Activated naive CD4-positive, alpha-beta T cell treated with Interleukin-2 at 50 U/mL for 16 hours (primary cell): Measurements from ENCODE around the gene MAGEL2.

Source experiments
- DNase-seq: peaks from one replicate; pipeline ENCODE4 v3.0.0-alpha.2; 2020

The MAGEL2 gene

DNA sequence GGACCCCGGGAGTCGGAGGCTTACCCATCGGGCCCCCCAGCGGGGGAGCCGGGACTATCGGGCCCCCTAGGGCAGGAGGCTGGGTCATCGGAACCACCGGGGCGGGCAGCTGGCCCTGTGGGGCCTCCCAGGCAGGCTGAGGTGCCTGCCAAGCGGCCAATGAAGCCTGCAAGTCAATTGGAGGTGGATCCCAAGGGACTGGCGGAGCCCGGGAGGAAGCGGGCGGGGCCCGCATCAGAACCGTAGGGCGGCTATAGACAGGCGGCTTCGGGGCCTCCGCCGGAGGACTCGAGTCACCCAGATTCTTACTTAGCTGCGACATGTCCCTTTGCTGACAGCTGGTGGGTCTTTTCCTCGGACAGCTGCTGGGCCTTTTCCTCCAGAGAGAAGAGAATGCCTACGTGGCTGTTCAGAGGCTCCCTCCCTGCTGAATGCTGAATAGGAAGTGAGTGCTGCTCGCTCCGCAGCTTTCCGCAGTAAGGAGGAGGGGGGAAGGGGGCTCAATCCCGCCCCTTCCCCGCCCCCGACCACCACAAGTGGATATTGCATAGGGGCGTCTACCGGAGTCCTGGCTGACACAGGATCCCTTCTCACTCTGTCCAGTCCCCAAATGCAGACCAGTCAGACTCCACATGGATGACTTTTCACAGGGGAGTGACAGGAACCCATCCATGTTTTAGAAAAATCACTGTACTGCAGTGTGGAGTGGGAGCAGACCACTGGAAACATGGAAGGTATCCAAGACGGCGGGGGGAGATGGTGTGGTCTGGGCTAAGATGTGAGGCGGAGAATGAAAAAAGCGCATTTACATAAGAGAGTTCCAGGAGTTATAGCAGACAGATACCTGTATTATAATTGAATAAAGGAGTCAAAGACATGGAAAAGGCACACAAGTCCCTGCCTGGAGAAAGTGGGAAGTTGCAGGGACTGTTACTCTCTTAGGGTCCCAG is at the start of gene MAGEL2:
Gene MAGEL2, minus strand, starts transcription at position 447 of the 950 bp plus-strand sequence. Its CDS starts 125 bp downstream, at position 322.
- no peak for DNase-seq

DNA sequence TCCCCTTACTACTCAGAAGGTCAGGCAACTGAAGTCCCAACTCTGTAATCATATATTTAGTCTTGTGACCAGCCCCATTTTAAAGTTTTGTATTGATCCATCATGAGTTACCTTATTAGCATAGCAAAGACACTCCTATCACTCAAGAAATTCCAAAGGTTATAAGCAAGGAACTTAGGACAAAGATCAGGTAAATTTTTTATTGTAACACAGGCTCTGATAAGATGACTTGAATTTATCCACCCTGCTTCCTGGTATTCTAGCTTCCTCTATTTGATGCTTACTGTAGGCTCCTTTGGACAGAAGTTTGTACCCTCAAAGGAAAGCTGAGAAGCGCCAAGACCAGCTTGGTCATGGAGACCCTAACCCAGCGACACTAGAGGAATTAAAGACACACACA is 47.6 kb upstream of the MAGEL2 start:
- no peak for DNase-seq

DNA sequence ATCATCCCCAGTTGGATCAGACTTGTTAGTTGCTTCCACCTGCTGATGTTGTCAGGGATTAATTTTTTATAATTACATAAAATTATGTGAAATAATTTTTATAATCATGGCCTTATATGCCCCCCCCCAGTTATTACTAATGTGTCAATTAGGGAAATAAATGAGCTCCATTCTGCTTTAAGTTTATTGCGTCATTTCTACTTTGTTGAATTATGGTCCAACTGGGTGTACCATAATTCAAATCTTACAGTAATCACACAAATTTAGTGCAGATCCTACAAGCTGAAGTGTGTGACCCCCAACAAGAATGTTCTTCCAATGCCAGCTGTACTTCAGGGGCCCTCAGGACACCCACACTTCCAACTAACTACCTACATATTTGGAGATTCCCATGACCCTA is 46.9 kb upstream of the MAGEL2 start:
- no peak for DNase-seq

DNA sequence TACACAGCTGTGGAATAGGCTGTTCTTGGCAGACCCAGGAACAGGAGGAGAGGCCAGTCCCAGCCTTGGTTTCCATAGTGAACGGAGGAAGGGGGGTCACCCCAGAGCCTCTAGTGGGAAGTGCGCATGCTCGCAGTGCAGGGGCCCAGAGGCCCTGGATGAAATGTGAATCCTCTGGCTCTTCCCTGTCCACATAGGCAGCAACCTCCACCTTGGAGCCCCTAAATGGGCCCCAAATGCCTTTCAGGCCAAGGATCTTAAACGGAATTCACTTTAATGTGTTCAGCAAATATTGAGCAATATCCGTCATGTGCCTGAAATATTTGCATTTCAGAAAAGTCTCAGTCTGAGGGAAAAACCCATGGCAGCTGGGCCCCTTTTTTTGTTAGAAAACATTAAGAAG is 42.8 kb upstream of the MAGEL2 start:
- DNase-seq, result no peak

DNA sequence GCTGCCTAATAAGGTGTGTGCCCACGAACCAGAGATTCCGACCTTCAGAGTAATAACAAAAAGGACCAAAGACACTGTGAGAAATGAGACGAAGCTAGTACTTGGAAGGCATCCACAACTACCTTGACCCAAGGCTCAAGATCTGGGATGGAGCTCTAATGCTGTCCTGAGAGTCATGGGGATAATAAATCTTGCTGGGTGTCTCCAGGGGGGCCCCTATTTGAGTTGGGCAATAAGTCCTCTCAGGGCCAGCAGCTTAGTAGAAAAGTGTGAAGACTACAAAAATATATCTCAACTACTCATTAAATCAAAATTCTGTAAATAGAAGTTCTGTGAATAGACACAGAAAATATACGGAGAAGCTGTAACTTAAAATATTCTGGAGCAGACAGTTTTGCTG is 42.3 kb upstream of the MAGEL2 start:
- DNase-seq, result no peak

DNA sequence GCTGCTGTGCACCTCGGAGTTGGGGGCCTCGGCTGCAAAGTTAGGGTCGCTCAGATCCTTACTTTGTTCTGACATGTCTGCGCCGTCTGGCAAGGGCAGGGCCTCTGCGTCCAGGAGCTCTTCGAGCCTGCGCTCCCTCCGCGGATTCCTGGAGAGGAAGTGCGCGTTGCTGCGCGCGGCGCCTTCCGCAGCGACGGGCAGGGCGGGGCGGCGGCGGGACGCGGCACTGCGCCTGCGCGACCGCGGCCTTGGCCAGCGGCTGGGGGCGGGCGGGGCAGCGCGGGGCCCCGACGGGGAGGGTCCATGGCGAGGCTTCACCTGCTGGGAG is 39.4 kb upstream of the MAGEL2 start, which contains the start of gene NDN:
Gene NDN, minus strand, starts transcription at position 163 of the 328 bp plus-strand sequence. Its CDS starts 88 bp downstream, at position 75.
- no peak for DNase-seq

DNA sequence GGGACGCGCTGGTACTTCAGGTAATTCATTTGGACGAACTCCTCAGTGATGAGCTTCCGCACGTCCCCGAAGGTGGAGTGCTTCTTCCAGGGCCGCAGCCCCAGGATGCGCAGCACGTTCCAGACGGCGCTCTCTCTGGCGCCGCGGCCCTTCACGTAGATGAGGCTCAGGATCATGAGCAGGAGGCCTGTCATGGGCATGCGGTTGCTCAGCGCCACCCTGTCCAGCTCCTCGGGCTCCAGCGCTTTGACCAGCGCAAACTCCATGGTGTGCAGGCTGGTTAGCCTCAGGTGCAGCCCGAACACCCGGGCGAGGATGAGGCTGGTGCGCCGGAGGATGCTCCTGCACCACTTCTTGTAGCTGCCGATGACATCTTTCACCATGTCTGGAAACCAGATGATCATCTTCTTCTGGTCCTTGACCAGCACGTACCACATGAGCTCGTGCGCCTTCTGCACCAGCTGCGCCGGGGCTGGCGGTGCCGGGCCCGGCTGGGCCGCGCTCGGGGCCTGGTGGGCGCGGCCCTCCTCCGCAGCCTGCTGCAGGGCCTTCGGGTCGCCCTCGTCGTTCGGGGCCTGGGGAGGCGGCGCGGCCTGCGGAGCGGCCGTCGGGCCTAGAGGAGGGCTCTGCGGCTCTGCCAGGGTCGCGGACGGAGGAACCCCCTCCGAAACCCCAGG is 38.9 kb upstream of the MAGEL2 start:
- no peak for DNase-seq

DNA sequence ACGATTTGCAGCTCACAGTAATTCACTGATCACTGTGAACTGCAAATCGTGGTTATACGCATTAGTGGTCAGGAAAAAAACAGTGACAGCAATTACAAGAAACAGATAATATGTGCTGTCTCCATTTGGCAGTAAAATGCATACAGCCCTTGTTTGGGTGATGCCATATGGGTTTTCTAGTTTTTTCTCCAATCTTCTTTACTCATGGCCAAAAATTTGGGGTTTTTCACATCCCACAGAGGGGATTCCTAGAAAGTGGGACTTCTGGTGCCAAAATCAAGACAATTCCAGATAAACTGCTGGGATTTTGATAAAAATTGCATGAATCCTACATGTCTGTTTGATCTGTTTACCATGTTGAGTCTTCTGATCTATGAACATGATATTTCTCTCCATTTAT is 23.8 kb upstream of the MAGEL2 start:
- no peak for DNase-seq

DNA sequence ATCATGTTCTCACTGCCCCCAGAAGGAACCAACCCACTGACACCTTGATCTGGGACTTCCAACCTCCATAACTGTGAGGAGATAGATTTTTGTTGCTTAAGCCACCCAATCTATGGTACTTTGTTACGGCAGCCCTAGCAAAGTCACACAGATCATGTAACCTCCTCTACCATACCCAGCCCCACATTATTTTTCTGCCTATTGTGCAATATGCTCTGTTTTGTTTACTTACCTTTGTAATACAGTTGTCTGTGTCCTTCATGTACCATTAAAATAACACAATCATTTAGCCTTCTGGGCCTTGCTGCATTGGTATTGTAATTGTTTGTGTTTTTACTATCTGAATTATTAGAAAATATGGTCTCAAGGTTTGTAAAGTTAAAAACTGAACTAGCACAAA is 23.3 kb upstream of the MAGEL2 start:
- DNase-seq, result no peak

DNA sequence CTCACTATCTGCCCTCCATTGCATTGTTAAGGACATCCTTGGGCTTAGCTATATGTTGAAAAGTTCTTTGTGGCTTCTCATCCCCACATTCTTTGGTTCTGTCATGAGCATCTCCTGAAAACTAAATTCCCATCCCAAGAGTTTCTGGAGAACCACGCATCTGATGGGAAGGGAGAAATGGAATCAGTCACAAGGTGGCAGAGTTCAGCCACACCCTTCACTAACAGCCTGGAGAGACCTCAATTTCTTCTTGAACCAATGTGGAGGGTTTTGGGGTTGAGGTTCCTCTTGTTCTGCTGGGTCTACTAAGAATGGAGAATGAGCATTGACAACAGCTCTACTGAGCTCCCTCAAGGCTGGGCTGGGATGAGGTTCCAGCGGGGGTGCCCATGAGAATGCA is 15.6 kb upstream of the MAGEL2 start:
- DNase-seq, result no peak

DNA sequence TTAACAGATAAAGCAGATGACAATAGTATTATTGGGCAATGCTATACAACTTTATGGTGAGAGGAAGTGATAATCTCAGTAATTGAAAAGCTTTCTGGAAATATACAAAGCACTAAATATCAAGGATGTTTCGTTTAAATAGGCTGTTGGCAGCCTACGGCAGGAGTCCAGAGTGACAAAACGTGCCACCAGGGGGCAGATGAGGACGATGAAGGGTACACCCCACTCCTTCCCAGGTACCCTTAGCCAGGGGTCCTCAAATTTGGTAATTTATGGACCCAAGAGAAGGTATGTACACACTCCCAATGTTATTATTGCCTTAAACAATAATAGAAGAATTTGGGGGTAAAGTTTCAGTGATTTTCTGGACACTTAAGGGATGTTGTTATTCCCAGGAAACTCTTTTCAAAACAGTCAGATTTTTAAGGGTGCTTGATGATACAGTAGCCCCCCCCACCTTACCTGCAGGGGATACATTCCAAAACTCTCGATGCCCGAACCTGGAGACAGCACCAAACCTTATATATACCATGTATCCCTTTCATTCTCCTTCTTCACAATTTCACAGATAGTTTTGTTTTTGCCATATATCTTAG is 1.4 kb upstream of the MAGEL2 start:
- DNase-seq, result no peak

DNA sequence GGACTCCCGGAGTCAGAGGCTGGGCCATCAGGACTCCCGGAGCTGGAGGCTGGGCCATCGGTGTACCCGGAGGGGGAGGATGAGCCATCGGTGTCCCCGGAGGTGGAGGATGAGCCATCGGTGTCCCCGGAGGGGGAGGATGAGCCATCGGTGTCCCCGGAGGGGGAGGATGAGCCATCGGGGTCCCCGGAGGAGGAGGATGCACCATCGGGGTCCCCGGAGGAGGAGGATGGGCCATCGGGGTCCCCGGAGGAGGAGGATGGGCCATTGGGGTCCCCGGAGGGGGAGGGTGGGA is 719 bp downstream of the MAGEL2 start:
- no peak for DNase-seq

DNA sequence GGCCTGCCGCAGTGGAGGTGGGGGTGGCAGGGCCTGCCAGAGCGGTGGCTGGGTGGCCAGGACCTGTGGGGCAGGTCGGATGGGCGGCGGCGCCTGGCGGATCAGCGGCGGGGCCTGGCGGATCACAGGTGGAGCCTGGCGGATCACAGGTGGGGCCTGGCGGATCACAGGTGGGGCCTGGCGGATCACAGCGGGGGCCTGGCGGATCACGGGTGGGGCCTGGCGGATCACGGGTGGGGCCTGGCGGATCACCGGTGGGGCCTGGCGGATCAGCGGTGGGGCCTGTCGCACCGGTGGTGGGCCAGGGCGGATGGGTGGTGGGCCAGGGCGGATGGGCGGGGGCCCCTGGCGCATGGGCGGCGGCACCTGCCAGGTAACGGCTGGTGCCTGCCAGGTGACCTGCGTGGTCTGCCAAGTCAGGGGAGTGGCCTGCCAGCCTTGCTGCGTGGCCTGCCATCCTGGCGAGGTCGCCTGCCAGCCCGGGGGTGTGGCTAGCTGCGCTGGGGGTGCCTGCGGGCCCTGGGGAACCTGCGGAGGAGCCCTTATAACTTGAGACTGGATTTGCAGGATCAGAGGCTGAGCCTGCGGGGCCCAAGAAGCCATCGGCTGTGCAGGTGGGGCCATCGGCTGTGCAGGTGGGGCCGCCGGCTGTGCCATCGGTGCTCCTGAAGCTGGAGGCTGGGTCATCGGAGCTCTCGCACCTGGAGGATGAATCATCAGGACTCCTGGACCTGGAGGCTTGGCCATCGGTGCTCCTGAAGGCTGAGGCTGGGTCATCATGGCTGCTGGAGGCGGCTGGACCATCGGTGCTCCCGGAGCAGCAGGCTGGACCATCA is 1.3 kb downstream of the MAGEL2 start:
- no peak for DNase-seq

DNA sequence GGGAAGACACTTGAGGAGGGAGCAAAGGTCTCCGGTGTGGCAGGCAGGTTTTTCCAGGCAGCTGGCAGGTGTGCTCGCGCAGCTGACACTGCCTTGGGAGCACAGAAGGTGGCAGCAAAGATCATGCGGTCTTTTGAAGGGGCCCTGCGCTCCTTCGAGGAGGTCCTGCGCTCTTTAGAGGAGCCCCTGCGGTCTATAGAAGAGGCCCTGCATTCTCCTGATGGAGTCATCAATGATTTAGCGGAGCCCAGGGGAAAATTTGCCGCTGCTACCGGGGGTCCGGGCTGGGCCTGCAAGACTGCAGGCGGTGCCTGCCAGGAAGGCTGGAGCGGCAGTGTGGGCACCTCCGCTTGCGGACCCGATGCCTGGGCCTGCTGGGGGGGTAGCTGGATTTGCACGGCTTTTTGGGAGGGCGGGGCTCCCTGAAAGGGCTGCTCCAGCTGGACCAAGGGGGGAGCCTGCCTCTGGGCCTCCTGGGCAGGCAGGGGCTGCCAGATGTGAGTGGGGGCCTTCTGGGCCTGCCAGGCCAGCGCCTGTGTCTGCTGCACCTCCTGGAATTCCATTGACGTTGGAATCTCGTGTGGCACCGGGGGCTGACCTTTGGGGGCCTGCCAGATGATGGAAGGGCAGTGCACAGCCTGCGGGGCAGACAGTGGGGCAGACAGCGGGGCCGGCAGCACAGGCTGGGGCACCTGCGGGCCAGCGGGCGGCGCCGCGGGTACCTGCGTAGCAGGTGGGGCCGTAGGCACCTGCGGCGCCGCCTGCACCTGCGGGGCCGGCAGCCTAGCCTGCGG is 2.1 kb downstream of the MAGEL2 start:
- no peak for DNase-seq

DNA sequence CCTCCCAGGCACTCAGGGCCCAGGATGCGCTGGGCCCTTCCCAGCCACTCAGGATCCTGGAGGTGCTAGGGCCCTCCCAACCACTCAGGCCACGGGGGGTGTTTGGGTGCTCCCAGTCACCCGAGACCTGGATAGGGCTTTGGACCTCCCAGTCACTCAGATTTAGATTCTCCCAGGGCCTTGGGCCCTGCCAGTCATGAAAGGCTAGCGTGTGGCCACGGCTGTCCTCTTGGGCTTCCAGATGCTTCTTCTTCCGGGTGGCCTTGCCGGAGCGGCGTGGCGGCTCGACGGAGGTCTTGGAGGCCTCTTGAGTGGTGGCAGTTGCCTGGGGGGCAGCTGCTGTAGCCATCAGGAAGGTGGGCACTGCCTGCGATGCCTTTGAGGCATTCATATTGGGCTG is 2.8 kb downstream of the MAGEL2 start:
- DNase-seq, result no peak

DNA sequence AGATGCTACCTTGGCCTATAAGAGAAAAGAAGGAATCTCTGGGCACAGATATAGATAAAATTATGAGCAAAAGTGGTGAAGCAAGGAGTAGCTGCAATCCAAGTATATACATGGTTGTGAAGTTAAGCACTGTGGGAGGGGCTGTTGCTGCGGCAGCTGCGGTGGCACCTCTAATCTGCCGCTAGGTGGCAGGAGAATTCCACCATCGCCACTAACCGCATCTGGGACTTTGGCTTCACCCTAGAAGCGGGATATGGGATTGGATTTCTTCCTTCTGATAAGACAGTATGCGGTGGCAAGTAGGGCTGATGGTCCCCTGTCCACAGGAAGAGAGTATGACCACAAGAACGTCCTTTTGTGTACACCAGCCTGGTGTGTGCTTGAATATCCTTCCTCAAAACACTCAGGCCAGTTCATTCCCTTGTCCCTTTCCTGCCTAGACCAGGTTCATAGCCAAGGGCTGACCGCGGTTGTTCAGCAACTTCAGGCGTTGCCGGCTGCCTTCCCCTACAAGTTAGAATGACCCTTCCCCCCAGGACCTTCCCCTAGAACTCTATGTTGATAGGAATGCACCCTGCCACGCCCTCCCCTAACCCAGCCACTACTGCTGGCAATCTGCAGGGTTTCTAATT is 5.1 kb downstream of the MAGEL2 start:
- DNase-seq, result peak; percentile 16

DNA sequence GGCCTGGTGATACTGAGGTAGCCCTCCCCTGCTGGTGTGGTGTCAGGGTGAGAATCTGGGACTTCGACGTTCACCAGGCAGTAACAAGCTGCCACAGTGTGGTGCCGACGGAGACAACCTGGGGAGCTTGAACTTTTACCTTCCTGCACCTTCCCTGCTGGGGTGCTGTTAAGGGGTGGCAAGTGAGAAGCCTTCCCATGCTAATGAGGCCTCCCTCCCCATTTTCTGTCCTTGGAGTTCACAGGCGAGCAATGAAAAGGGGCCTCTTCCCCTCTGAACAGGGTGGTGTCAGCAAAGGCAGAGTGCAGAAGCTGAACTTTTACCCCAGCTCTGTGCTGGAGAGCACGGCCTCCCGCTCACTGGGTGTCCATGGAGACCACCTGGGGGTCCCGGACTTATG is 13.5 kb downstream of the MAGEL2 start:
- DNase-seq, result no peak

DNA sequence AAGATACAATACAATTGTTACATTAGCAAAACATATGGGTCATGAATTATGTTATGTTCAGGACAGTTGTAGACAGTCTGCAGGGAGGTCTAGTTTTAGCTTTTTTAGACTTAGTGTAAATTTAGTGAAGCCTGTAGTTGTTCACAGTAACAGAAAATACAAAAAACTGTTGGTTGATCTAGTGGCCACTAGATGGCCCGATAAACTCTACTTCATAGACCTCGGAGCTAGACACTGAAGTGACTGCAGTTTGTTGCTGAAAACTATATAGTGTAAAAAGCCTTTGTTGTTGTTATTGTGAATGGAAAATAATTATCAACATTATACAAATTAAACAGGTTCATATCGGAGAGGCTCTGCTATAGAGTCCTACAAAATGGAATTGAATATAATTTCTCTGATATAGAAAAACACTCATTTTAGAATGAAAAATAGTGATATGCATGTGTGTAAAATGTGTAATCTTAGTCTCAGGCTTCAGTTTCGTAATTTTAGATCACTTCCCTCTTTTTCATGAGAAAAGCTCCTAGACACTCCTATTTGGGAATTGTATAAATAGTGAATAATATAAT is 18.3 kb downstream of the MAGEL2 start:
- no peak for DNase-seq

DNA sequence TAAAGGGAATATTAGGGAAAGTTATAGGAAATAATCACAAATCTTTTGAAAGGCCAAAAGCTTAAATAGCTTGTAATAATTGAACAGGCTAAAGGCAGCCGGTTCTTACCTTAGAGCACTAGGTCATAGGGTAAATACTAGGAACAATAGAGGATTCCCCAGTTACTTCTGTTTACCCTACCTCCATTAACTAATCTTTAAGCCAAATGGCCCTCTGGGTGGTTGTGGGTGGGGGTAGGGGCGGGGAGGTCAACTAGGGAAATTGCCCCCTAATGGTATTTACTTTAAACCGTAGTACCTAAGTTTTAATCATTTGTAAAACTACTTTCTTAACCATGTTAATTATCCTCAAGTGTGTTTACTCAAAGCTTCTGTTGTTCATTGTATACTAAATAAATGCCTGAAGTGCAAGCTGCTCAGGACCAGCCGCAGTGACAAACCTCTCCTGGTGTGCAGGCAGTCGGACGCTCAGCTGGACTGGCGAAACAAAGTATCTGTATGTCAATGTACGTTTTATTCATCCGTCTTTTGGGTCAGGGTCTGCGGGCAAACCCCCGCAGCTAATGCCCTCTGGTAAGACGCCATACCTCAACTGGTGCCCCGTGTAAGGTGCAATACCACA is 18.9 kb downstream of the MAGEL2 start:
- DNase-seq, result no peak

DNA sequence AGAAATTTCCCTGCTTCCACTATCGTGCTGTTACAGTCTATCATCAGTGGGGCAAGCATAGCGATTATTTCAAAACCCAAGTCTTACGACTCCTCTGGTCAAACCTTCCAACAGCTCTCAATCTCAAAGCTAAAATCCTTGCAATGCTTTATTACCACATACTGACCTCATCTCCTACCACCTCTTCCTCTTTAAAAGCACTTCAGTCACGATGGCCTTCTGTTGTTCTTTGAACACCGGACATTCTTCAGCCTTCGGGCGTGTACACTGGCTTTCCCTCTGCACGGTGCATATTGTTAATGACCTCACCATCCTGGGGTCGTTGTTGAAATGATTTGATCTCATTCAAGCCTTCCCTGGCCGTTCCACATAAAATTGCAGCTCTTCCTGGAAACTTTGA is 31.1 kb downstream of the MAGEL2 start:
- no peak for DNase-seq

DNA sequence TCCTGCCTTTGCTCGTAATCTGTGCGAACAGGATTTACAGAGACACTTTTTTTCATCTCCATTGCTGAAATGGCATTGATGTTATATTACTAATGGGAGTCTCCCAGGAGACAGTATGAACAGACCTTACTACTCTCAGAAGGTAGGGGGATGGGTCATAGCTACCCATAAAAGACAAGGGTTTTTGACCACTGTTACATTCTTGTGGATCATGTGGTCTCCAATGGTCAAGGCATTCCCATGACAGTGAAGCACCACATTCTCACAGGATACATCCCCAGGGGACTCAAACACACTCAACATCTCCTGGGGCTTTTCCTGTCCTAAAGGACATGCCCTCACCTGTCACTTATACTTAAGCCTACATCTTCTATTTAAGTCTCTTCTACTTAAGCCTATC is 41.4 kb downstream of the MAGEL2 start:
- no peak for DNase-seq
